SK-N-SH treated with all-trans-retinoic acid at 6 μM for 48 hours (cell line): ENCODE results near the gene MMP25.

Experiments
- OSR1 ChIP-seq: fragments of 250-450 bp; sonication (Bioruptor Pico); IDR thresholded peaks from 2 replicates; pipeline ENCODE4 v1.8.0; 2022; ENCODE audit warnings: moderate library complexity, mild to moderate bottlenecking, inconsistent platforms
- PPARA ChIP-seq: fragments of 250-450 bp; sonication (Bioruptor Pico); IDR thresholded peaks from 2 replicates; pipeline ENCODE4 v1.5.0; 2020; ENCODE audit warnings: mild to moderate bottlenecking, borderline replicate concordance
- TOX ChIP-seq: fragments of 250-450 bp; sonication (Bioruptor Pico); IDR thresholded peaks from 2 replicates; pipeline ENCODE4 v1.8.0; 2021; ENCODE audit warnings: mild to moderate bottlenecking, moderate library complexity, borderline replicate concordance
- ZC3H10 ChIP-seq: fragments of 250-450 bp; sonication (Bioruptor Pico); IDR thresholded peaks from 2 replicates; pipeline ENCODE4 v1.5.1; 2021; ENCODE audit warnings: mild to moderate bottlenecking, moderate library complexity
- TF ChIP-seq, protein P1 (sequence below): fragments of 250-450 bp; sonication (Bioruptor Pico); IDR thresholded peaks from 2 replicates; pipeline ENCODE4 v1.5.1; 2020; ENCODE audit warnings: low read depth, mild to moderate bottlenecking, moderate library complexity

GRCh38 chr16:3070608-3071111 lies 24.3 kb downstream of the MMP25 start:
- TF ChIP-seq OSR1 (CRISPR knock-in tag) (no peak), ZC3H10 (CRISPR knock-in tag) (no peak), TOX (CRISPR knock-in tag) (no peak), PPARA (CRISPR knock-in tag) (no peak)
- TF ChIP-seq, protein P1, sequence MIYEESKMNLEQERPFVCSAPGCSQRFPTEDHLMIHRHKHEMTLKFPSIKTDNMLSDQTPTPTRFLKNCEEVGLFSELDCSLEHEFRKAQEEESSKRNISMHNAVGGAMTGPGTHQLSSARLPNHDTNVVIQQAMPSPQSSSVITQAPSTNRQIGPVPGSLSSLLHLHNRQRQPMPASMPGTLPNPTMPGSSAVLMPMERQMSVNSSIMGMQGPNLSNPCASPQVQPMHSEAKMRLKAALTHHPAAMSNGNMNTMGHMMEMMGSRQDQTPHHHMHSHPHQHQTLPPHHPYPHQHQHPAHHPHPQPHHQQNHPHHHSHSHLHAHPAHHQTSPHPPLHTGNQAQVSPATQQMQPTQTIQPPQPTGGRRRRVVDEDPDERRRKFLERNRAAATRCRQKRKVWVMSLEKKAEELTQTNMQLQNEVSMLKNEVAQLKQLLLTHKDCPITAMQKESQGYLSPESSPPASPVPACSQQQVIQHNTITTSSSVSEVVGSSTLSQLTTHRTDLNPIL (CRISPR knock-in tag), result no peak
